ENCODE measurements around the gene DYNLT1. TPM values are rescaled to one million over a fixed set of nuclear protein-coding genes. Genes with fewer than 3 reads are reported as not detected.
"Not testable (repeated sequence)": the region's sequence is repeated elsewhere in the genome, so short reads cannot be mapped to it uniquely, and the experiment has no call there.

Gene DYNLT1
- total and polyA plus RNA-seq, 5 donors from 2014 or later, result 103 to 127 (median 121) TPM

- Histone ChIP-seq H3K36me3 (ENCODE audit: control insufficient read depth, insufficient read depth, low read length) (peaks cover 64% of the 10 kb centered on the region), H3K4me1 (ENCODE audit: control insufficient read depth, insufficient read depth, low read length, poor library complexity, severe bottlenecking) (peaks cover 10% of the 10 kb centered on the region), H3K27ac (ENCODE audit: insufficient read depth, low read length, poor library complexity, severe bottlenecking) (no peak overlapping the region), H3K9me3 (ENCODE audit: control insufficient read depth in 2 of 2, low read length in 2 of 2) (no peaks in the 10 kb centered on the region), H3K4me3 (ENCODE audit: low read depth, low read length) (no peak overlapping the region), H3K27me3 (ENCODE audit: control insufficient read depth, insufficient read depth, low read length) (no peaks in the 10 kb centered on the region)
- no peak for ATAC-seq (ENCODE audit: low read depth in 2 of 2)
- H3K27ac Mint-ChIP-seq, result peak overlapping the region in 1 of 3 donors; percentile 38
- no peaks in the 10 kb centered on the region for H3K27me3 Mint-ChIP-seq
- H3K36me3 Mint-ChIP-seq, result peaks cover 40% of the 10 kb centered on the region
- no peaks in the 10 kb centered on the region for H3K9me3 Mint-ChIP-seq
- peaks cover 4 to 14% (median 9%) of the 10 kb centered on the region in 4 donors for H3K4me1 Mint-ChIP-seq
- no peak for DNase-seq
- H3K4me3 Mint-ChIP-seq, result no peak overlapping the region
These were observed 18.0 kb upstream of the DYNLT1 start for GRCh38 chr6:158662607-158662953.

- Mint-ChIP-seq H3K9me3 (no peaks in the 10 kb centered on the region), H3K36me3 (peaks cover 26% of the 10 kb centered on the region), H3K4me3 (no peak overlapping the region), H3K27ac (peak overlapping the region in 1 of 3 donors; percentile 75), H3K4me1 (peaks cover 4 to 21% (median 10%) of the 10 kb centered on the region in 4 donors), H3K27me3 (no peaks in the 10 kb centered on the region)
- no peak overlapping the region for H3K4me3 ChIP-seq (ENCODE audit: low read depth, low read length)
- ATAC-seq (ENCODE audit: low read depth in 2 of 2) (no peak), DNase-seq (no peak)
- no peaks in the 10 kb centered on the region for H3K9me3 ChIP-seq (ENCODE audit: control insufficient read depth in 2 of 2, low read length in 2 of 2)
- no peak overlapping the region for H3K27ac ChIP-seq (ENCODE audit: insufficient read depth, low read length, poor library complexity, severe bottlenecking)
- H3K27me3 ChIP-seq (ENCODE audit: control insufficient read depth, insufficient read depth, low read length), result no peaks in the 10 kb centered on the region
- H3K4me1 ChIP-seq (ENCODE audit: control insufficient read depth, insufficient read depth, low read length, poor library complexity, severe bottlenecking), result peaks cover 10% of the 10 kb centered on the region
- H3K36me3 ChIP-seq (ENCODE audit: control insufficient read depth, insufficient read depth, low read length), result peaks cover 52% of the 10 kb centered on the region
These were observed 16.7 kb upstream of the DYNLT1 start for GRCh38 chr6:158661156-158661685.

- ATAC-seq (ENCODE audit: low read depth in 2 of 2) (peak; percentile 66 to 71), DNase-seq (peak in 2 of 3 donors; percentile 56 to 76)
- peaks cover 30% of the 10 kb centered on the region for H3K36me3 Mint-ChIP-seq
- no peaks in the 10 kb centered on the region for H3K9me3 Mint-ChIP-seq
- peaks cover 4 to 30% (median 15%) of the 10 kb centered on the region in 4 donors for H3K4me1 Mint-ChIP-seq
- H3K27me3 ChIP-seq (ENCODE audit: control insufficient read depth, insufficient read depth, low read length), result no peaks in the 10 kb centered on the region
- H3K4me1 ChIP-seq (ENCODE audit: control insufficient read depth, insufficient read depth, low read length, poor library complexity, severe bottlenecking), result peaks cover 18% of the 10 kb centered on the region
- H3K27ac Mint-ChIP-seq, result peak overlapping the region in 2 of 3 donors; percentile 75 to 79
- no peaks in the 10 kb centered on the region for H3K27me3 Mint-ChIP-seq
- H3K4me3 ChIP-seq (ENCODE audit: low read depth, low read length), result no peak overlapping the region
- H3K9me3 ChIP-seq (ENCODE audit: control insufficient read depth in 2 of 2, low read length in 2 of 2), result no peaks in the 10 kb centered on the region
- H3K4me3 Mint-ChIP-seq, result peak overlapping the region in 3 of 4 donors; percentile 4 to 35 (median 26)
- H3K27ac ChIP-seq (ENCODE audit: insufficient read depth, low read length, poor library complexity, severe bottlenecking), result no peak overlapping the region
- H3K36me3 ChIP-seq (ENCODE audit: control insufficient read depth, insufficient read depth, low read length), result peaks cover 46% of the 10 kb centered on the region
These were observed 15.8 kb upstream of the DYNLT1 start for GRCh38 chr6:158660333-158660754.

GRCh38 chr6:158656986-158657385, 12.4 kb upstream of the DYNLT1 start:
- H3K9me3 Mint-ChIP-seq; H3K27me3 ChIP-seq (ENCODE audit: control insufficient read depth, insufficient read depth, low read length); DNase-seq; H3K27ac ChIP-seq (ENCODE audit: insufficient read depth, low read length, poor library complexity, severe bottlenecking); H3K4me3 ChIP-seq (ENCODE audit: low read depth, low read length); H3K9me3 ChIP-seq (ENCODE audit: control insufficient read depth in 2 of 2, low read length in 2 of 2); ATAC-seq (ENCODE audit: low read depth in 2 of 2); H3K27me3 Mint-ChIP-seq: not testable (repeated sequence)
- Mint-ChIP-seq H3K4me1 (peaks cover 8 to 58% (median 43%) of the 10 kb centered on the region in 4 donors), H3K27ac (peak overlapping the region; percentile 51 to 98 (median 78)), H3K4me3 (peak overlapping the region in 3 of 4 donors; percentile 9 to 59 (median 27)), H3K36me3 (peaks cover 23% of the 10 kb centered on the region)
- peaks cover 18% of the 10 kb centered on the region for H3K36me3 ChIP-seq (ENCODE audit: control insufficient read depth, insufficient read depth, low read length)
- peaks cover 51% of the 10 kb centered on the region for H3K4me1 ChIP-seq (ENCODE audit: control insufficient read depth, insufficient read depth, low read length, poor library complexity, severe bottlenecking)

- H3K27me3 ChIP-seq (ENCODE audit: control insufficient read depth, insufficient read depth, low read length), result no peaks in the 10 kb centered on the region
- H3K9me3 Mint-ChIP-seq, result no peaks in the 10 kb centered on the region
- peak overlapping the region; percentile 71 to 88 (median 82) for H3K4me3 Mint-ChIP-seq
- H3K4me1 Mint-ChIP-seq, result peaks cover 8 to 67% (median 48%) of the 10 kb centered on the region in 4 donors
- no peak for DNase-seq
- H3K27ac ChIP-seq (ENCODE audit: insufficient read depth, low read length, poor library complexity, severe bottlenecking), result peak overlapping the region; percentile 96
- no peaks in the 10 kb centered on the region for H3K9me3 ChIP-seq (ENCODE audit: control insufficient read depth in 2 of 2, low read length in 2 of 2)
- H3K36me3 Mint-ChIP-seq, result peaks cover 20% of the 10 kb centered on the region
- H3K4me3 ChIP-seq (ENCODE audit: low read depth, low read length), result peak overlapping the region; percentile 54
- no peaks in the 10 kb centered on the region for H3K27me3 Mint-ChIP-seq
- peaks cover 8% of the 10 kb centered on the region for H3K36me3 ChIP-seq (ENCODE audit: control insufficient read depth, insufficient read depth, low read length)
- peaks cover 60% of the 10 kb centered on the region for H3K4me1 ChIP-seq (ENCODE audit: control insufficient read depth, insufficient read depth, low read length, poor library complexity, severe bottlenecking)
- no peak for ATAC-seq (ENCODE audit: low read depth in 2 of 2)
- H3K27ac Mint-ChIP-seq, result peak overlapping the region; percentile 98 to 100 (median 100)
These were observed 11.3 kb upstream of the DYNLT1 start for GRCh38 chr6:158655569-158656450.

GRCh38 chr6:158654960-158655489, 10.5 kb upstream of the DYNLT1 start:
- peak overlapping the region; percentile 96 for H3K27ac ChIP-seq (ENCODE audit: insufficient read depth, low read length, poor library complexity, severe bottlenecking)
- peak overlapping the region; percentile 98 to 100 (median 100) for H3K27ac Mint-ChIP-seq
- no peaks in the 10 kb centered on the region for H3K27me3 Mint-ChIP-seq
- peaks cover 17% of the 10 kb centered on the region for H3K36me3 Mint-ChIP-seq
- H3K9me3 ChIP-seq (ENCODE audit: control insufficient read depth in 2 of 2, low read length in 2 of 2), result no peaks in the 10 kb centered on the region
- peak overlapping the region; percentile 71 to 88 (median 82) for H3K4me3 Mint-ChIP-seq
- H3K4me1 Mint-ChIP-seq, result peaks cover 8 to 66% (median 46%) of the 10 kb centered on the region in 4 donors
- H3K4me3 ChIP-seq (ENCODE audit: low read depth, low read length), result peak overlapping the region; percentile 54
- H3K27me3 ChIP-seq (ENCODE audit: control insufficient read depth, insufficient read depth, low read length), result no peaks in the 10 kb centered on the region
- DNase-seq (peak in 1 of 3 donors; percentile 30), ATAC-seq (ENCODE audit: low read depth in 2 of 2) (no peak)
- peaks cover 58% of the 10 kb centered on the region for H3K4me1 ChIP-seq (ENCODE audit: control insufficient read depth, insufficient read depth, low read length, poor library complexity, severe bottlenecking)
- H3K9me3 Mint-ChIP-seq, result no peaks in the 10 kb centered on the region
- peaks cover 5% of the 10 kb centered on the region for H3K36me3 ChIP-seq (ENCODE audit: control insufficient read depth, insufficient read depth, low read length)

- peak overlapping the region; percentile 54 for H3K4me3 ChIP-seq (ENCODE audit: low read depth, low read length)
- peaks cover 7 to 66% (median 47%) of the 10 kb centered on the region in 4 donors for H3K4me1 Mint-ChIP-seq
- peaks cover 17% of the 10 kb centered on the region for H3K36me3 Mint-ChIP-seq
- ATAC-seq (ENCODE audit: low read depth in 2 of 2), result no peak
- peaks cover 5% of the 10 kb centered on the region for H3K36me3 ChIP-seq (ENCODE audit: control insufficient read depth, insufficient read depth, low read length)
- peaks cover 63% of the 10 kb centered on the region for H3K4me1 ChIP-seq (ENCODE audit: control insufficient read depth, insufficient read depth, low read length, poor library complexity, severe bottlenecking)
- H3K9me3 Mint-ChIP-seq, result peaks cover 0 to under 1% (median 0%) of the 10 kb centered on the region in 7 donors
- H3K27ac ChIP-seq (ENCODE audit: insufficient read depth, low read length, poor library complexity, severe bottlenecking), result peak overlapping the region; percentile 96
- no peaks in the 10 kb centered on the region for H3K9me3 ChIP-seq (ENCODE audit: control insufficient read depth in 2 of 2, low read length in 2 of 2)
- H3K4me3 Mint-ChIP-seq, result peak overlapping the region; percentile 13 to 88 (median 78)
- H3K27me3 Mint-ChIP-seq, result peaks cover 5% of the 10 kb centered on the region
- H3K27me3 ChIP-seq (ENCODE audit: control insufficient read depth, insufficient read depth, low read length), result no peaks in the 10 kb centered on the region
- H3K27ac Mint-ChIP-seq, result peak overlapping the region; percentile 98 to 100 (median 100)
- no peak for DNase-seq
These were observed 10.0 kb upstream of the DYNLT1 start for GRCh38 chr6:158654498-158654897.
